ENCODE measurements around the gene DOCK4. TPM values are rescaled to one million over a fixed set of nuclear protein-coding genes. Genes with fewer than 3 reads are reported as not detected.
"Not testable (repeated sequence)": the region's sequence is repeated elsewhere in the genome, so short reads cannot be mapped to it uniquely, and the experiment has no call there.

DOCK4 gene, protein sequence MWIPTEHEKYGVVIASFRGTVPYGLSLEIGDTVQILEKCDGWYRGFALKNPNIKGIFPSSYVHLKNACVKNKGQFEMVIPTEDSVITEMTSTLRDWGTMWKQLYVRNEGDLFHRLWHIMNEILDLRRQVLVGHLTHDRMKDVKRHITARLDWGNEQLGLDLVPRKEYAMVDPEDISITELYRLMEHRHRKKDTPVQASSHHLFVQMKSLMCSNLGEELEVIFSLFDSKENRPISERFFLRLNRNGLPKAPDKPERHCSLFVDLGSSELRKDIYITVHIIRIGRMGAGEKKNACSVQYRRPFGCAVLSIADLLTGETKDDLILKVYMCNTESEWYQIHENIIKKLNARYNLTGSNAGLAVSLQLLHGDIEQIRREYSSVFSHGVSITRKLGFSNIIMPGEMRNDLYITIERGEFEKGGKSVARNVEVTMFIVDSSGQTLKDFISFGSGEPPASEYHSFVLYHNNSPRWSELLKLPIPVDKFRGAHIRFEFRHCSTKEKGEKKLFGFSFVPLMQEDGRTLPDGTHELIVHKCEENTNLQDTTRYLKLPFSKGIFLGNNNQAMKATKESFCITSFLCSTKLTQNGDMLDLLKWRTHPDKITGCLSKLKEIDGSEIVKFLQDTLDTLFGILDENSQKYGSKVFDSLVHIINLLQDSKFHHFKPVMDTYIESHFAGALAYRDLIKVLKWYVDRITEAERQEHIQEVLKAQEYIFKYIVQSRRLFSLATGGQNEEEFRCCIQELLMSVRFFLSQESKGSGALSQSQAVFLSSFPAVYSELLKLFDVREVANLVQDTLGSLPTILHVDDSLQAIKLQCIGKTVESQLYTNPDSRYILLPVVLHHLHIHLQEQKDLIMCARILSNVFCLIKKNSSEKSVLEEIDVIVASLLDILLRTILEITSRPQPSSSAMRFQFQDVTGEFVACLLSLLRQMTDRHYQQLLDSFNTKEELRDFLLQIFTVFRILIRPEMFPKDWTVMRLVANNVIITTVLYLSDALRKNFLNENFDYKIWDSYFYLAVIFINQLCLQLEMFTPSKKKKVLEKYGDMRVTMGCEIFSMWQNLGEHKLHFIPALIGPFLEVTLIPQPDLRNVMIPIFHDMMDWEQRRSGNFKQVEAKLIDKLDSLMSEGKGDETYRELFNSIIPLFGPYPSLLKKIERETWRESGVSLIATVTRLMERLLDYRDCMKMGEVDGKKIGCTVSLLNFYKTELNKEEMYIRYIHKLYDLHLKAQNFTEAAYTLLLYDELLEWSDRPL (N-terminal part only)
- 12.7 and 17.9 TPM in 2 replicates for total RNA-seq (2014; rRNA removed; shearing (Covaris generic))
- 22.8 and 34.2 TPM in 2 replicates for polyA plus RNA-seq (2015; cell fraction: cytosol; rRNA removed)
- polyA plus RNA-seq (2015; cell fraction: nucleus; rRNA removed), result 47.4 and 72.5 TPM in 2 replicates

DNA sequence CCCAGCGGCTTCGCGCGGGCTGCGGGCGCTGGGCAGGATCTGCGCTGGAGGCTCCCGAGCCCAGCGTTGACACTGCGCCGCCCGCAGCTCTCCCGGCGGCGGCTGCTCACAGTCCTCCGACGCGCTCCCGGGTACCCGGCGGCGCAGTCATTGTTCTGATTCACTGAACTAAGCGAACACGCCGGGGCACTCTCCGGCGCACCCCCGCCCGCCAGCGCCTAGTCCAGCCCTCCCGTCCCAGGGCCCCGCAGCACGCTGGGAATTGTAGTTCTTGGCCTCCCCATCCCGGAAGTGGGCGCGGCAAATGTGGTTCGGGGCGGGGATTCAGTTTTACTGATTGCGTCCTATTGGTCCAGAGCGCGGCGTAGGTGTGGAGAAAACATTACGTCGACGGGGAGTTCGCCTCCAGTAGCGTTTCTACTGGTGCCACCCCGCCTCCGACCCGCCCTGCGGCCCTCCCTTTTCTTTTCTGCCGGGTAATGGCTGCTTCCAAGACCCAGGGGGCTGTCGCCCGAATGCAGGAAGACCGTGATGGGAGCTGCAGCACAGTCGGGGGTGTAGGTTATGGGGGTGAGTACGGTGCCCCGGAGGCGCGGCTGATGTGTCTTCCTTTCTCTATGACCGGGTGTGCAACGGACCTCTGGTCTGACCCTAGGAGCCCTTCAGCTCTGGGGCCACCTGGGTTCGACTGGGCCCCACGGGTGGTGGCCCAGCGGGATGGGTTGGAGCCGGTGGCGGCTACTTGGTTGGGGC is at the start of gene DOCK4, which contains the start of gene ZNF277:
DOCK4 (minus strand) TSS at position 162 of the 753 bp plus-strand sequence. CDS start 261 bp downstream, outside the sequence.
ZNF277 (plus strand) TSS at position 458 of the 753 bp plus-strand sequence; CDS start at position 480, 22 bp downstream.
- in situ Hi-C loops (cut with HindIII; ENCODE audit: low pct_unique_long_range_greater_than_20kb, low sequenced_read_pairs), result no loop called here
- DNase-seq (ENCODE audit: low read depth, low spot score), result peak; percentile 100

DNA sequence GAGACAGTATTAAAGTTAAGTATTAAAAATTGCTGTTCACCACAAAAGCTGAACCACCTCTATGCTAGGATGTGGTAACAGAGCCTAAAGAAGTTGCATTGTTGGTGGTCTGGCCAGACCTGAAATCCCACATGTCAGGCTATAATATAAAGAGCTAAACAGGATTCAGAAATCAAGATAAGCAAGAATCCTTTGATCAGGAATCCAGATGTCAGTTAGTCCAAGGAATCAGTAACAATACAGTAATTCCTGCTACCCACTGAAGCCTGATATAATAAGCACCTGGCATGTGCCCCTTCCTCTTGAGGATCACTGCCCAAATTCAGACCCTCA is 49.2 kb upstream of the DOCK4 start:
- DNase-seq (ENCODE audit: low read depth, low spot score), result no peak
- in situ Hi-C loops (cut with HindIII; ENCODE audit: low pct_unique_long_range_greater_than_20kb, low sequenced_read_pairs), result no loop called here

DNA sequence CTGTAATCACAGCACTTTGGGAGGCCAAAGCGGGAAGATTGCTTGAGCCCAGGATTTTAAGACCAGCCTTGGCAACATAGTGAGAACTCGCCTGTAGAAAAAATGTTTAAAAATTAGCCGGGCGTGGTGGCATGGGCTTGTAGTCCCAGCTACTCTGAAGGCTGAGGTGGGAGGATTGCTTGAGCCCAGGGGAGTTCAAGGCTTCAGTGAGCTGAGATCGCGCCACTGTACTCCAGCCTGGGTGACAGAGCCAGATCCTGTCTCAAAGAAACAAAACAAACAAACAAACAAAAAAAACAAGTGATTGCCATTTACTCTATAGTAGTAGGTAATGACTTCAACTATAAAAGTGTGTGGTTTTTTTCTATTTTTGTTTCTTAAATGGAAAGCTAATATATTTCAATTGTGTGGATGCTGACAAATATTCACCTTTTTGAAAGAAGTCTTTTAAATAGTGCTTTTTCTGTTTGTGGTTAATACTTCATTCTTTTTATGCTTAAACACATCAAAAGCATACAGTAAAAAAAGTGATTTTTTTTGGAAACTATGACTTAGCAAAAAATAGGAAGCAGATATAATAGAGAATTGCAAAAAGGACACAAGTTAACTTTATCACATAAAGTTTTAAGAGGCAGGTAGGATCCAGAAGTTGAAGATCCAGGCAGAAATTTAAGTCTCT is 48.6 kb upstream of the DOCK4 start:
- DNase-seq (ENCODE audit: low read depth, low spot score), result no peak
- in situ Hi-C loops (cut with HindIII; ENCODE audit: low pct_unique_long_range_greater_than_20kb, low sequenced_read_pairs), result no loop called here

DNA sequence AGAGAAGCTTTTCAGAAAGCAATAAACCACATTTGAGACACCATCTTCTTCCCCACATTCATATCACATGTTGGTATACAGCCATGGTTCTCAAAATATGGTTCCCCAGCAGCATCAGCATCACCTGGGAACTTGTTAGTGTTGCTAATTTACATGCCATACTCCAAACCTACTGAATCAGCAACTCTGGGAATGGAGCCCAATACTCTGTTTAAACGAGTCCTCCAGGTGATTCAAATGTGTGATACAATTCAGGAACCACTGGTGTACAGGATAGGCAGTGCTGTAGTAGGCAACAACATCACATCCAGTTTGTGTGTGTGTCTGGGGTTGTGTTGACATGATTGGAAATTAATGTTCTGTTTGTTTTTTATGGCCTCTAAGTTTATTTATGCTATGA is 48.0 kb upstream of the DOCK4 start:
- in situ Hi-C loops (cut with HindIII; ENCODE audit: low pct_unique_long_range_greater_than_20kb, low sequenced_read_pairs), result no loop called here
- DNase-seq (ENCODE audit: low read depth, low spot score), result no peak

DNA sequence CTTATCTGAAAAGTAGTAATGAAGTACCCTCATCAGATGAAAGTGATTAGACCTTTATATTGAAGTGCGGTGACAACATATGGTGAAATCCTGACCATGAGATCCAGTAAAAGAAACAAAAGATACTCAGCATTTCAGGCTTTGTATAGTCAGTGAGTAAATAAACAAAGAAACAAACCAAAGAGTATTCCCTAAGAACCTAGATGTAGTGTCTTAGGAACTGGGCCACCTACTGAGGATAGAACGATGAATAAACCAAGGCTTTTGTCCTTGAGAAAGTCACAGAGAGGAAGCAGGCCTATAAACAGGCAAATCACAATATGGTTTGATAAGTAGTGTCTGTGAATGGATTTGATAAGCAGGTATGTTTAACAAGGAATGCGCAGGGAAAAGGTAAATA is 46.5 kb upstream of the DOCK4 start:
- DNase-seq (ENCODE audit: low read depth, low spot score), result no peak
- in situ Hi-C loops (cut with HindIII; ENCODE audit: low pct_unique_long_range_greater_than_20kb, low sequenced_read_pairs), result no loop called here

DNA sequence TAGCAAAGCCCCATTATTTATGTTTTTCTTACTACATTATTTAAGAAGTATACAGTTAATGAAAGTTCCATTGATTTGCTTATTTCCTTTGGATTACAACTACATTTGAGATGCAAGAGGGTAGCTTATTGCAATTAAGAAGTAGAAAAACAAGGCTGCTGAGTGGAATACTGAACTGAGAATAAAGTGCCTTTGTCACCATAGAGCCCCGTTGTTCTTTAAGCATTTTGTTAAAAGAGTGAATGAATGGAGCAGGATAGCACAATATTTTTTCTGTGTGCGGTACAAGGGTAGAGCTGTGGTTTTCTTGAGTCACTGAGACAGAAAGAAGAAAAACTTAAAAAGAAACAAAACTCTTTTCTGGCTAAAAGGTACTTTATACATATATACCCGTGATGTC is 45.9 kb upstream of the DOCK4 start:
- in situ Hi-C loops (cut with HindIII; ENCODE audit: low pct_unique_long_range_greater_than_20kb, low sequenced_read_pairs), result no loop called here
- peak; percentile 60 for DNase-seq (ENCODE audit: low read depth, low spot score)

DNA sequence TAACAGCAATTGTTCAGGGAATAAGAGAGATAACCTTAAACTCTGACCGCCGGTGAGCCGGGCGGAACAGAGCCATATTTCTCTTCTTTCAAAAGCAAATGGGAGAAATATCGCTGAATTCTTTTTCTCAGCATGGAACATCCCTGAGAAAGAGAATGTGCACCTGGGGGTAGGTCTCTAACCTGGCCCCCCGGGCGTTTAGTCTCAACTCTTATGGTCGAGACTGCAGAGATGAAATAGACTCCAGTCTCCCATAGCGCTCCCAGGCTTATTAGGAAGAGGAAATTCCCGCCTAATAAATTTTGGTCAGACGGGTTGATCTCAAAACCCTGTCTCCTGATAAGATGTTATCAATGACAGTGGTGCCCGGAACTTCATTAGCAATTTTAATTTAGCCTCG is 43.8 kb upstream of the DOCK4 start:
- DNase-seq (ENCODE audit: low read depth, low spot score); in situ Hi-C loops (cut with HindIII; ENCODE audit: low pct_unique_long_range_greater_than_20kb, low sequenced_read_pairs): not testable (repeated sequence)

DNA sequence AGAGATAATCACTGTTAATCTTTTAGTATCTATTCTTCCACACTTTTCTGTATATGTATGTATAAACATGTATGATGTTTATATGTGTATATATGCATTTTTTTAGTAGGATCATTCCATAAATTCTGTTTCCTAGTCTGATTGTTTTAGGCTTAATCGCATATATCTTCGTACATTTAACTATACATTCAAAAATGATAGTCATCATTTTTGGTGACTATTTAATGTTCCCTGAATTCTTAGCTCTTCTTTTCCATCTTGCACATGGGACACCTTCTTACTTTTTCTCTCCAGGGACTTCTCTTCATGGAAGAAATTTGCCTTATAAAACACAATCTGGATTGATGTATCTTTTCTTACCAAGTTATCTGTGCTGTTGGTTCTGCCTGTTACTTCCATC is 42.4 kb upstream of the DOCK4 start:
- in situ Hi-C loops (cut with HindIII; ENCODE audit: low pct_unique_long_range_greater_than_20kb, low sequenced_read_pairs), result no loop called here
- DNase-seq (ENCODE audit: low read depth, low spot score), result no peak

DNA sequence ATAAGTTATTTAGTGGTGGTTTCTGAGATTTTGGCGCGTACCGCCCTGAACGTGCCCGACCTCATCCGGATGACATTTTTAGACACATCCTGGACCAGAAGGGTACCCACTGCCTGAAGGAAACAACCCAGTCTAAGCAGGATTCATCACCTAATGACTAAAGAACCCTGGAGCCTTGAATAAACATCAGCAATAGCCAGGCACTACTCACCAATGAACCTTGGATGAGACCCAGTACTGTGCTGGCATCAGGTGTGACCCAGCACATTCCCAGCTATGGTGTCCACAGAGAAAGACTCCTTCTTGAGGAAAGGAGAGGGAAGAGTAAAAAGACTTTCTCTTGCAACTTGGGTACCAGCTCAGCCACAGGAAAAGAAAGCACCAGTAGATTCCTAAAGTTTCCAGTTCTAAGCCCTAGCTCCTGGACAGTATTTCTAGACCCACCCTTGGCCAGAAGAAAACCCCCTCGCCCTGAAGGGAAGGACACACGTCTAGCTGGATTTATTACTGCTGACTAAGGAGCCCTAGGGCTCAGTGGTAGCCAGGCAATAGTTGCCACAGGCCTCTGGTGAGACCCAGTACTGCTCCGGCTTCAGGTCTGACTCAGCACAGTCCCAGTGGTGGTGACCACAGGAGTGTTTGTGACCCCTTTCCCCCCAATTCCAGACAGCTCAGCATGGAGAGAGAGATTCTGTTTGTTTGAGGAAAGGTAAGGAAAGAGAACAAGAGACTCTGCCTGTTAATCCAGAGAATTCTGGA is 32.8 kb upstream of the DOCK4 start:
- in situ Hi-C loops (cut with HindIII; ENCODE audit: low pct_unique_long_range_greater_than_20kb, low sequenced_read_pairs), result no loop called here
- no peak for DNase-seq (ENCODE audit: low read depth, low spot score)

DNA sequence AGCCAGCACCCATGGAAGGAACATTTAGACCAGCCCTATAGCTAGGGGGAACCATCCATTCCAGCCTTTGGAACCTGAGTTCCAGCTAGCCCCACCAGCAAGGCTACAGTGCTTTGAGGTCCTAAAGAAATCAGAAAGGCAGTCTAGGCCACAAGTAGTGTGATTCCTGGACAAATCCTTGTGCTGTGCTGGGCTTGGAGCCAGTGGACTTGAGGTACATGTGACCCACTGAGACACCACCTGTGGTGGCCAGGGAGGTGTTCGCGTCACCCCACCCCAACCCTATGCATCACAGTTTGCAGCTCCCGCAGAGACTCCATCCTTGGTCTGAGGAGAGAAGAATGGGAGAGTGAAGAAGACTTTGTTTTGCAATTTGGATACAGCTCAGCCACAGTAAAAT is 32.1 kb upstream of the DOCK4 start:
- in situ Hi-C loops (cut with HindIII; ENCODE audit: low pct_unique_long_range_greater_than_20kb, low sequenced_read_pairs), result no loop called here
- DNase-seq (ENCODE audit: low read depth, low spot score), result no peak

DNA sequence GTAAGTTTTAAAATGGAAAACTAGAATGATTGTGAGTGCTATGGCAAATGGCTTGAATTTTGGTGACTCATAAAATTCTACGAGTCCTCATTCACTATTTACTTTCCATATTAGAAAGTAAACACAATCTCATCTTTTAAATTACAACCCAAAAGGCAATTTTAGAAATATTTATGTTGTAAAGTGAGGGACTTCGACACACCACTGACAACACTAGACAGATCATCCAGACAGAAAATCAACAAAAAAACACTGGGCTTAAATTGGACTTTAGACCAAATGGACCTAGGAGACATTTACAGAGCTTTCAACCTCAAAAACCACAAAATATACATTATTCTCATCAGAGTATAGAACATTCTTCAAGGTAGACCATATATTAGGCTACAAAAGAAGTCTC is 30.4 kb upstream of the DOCK4 start:
- in situ Hi-C loops (cut with HindIII; ENCODE audit: low pct_unique_long_range_greater_than_20kb, low sequenced_read_pairs), result no loop called here
- no peak for DNase-seq (ENCODE audit: low read depth, low spot score)

DNA sequence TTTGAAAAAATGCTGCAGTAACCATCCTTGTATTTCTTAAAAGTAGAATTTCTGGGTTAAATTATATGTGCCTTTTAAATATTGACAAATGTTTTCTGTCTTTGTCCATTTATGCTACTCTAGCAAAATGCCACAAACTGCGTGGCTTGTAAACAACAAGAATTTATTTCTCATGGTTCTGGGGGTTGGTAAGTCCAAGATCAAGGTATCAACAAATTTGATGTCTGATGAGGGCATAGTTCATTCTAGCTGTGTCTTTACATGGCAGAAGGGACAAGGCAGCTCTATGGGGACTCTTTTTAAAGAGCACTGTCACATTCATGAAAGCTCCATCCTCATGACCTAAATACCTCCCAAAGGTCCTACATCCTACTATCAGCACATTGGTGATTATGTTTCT is 27.9 kb upstream of the DOCK4 start:
- in situ Hi-C loops (cut with HindIII; ENCODE audit: low pct_unique_long_range_greater_than_20kb, low sequenced_read_pairs), result no loop called here
- DNase-seq (ENCODE audit: low read depth, low spot score), result no peak

DNA sequence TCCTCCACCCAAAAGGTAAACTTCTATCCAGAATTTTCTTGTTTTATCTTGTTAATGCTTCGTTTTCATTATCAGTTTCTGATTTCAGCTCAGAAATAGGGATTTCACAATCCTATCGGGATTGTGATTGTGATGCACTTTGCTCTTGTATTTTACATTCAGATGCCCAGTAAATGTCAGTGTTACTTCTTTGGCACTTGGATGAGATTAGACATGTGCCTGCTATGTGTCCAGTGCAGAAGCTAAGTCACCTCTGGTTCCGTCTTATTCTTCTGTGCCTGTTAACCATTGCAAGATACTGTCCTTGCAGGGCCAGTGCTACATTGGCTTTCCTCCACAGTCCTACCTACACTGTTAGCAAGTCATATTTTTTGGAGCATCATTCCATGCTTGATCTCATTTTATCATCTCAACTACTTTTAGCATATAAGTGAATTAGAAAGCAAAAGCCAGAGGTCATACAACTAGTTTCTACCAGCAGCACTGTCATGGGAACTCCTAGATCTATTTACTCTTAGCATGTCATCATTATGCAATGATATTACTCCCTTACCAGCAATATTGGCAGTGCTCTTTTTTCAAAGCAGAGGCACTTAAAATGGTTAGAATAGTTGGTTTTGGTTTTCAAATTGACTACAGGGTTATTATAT is 27.0 kb upstream of the DOCK4 start:
- in situ Hi-C loops (cut with HindIII; ENCODE audit: low pct_unique_long_range_greater_than_20kb, low sequenced_read_pairs), result no loop called here

DNA sequence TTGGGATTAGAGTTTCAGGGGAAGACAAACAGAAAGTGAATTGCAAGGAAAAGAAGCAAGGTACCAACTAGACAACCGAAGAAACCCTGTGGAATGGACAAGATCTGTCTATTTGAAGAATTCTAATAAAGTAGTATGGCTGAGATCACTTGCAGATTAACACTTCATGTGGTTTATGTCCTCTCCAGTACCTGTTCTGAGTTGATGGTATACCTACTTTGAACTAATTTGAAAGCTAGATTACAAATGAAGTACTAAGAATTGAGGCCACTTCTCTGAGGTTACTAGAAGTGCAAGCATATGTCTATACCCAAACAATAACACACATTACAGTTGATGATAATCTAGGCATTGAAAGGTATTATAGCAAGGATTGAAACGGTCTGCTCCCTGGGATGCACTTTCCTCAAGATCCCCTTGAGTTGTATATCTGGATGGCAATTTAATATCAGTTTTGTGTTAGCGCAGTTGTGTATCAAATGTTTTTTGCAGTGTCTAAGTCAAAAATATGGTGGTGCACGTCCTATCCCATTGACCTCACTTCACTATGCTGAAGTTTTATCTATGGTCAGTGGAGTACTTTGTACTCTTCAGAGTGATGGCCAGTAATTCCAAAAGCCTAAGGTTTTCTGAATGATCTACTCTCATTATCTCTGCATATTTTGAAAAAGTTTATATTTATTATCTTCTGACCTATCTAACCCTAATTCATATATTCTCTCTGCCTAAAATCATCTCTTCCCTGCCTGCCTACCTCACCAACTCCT is 26.2 kb upstream of the DOCK4 start:
- in situ Hi-C loops (cut with HindIII; ENCODE audit: low pct_unique_long_range_greater_than_20kb, low sequenced_read_pairs), result no loop called here
- no peak for DNase-seq (ENCODE audit: low read depth, low spot score)

More for the DNA sequence above, 27.0 kb upstream of the DOCK4 start:
- no peak for DNase-seq (ENCODE audit: low read depth, low spot score)

DNA sequence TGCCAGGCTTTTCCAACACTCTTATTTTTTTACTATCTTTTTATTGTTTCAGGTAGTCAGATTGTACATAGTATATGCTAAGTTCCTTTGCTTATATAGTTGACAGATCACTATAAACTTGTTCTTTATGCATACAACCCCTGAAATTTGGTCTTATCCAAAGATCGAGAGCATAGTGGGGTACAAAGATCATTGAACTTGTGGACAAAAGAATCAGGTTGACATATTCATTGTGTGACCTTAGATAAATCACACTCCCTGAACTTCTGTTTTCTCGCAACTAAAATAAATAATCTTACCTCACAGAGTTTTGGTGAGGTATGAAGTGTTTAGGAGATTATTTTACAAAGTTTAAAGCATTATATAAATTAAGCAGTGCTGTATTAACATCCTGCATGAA is 22.4 kb upstream of the DOCK4 start:
- DNase-seq (ENCODE audit: low read depth, low spot score), result no peak
- in situ Hi-C loops (cut with HindIII; ENCODE audit: low pct_unique_long_range_greater_than_20kb, low sequenced_read_pairs), result no loop called here
